AG09309 (cell line): ENCODE results near the gene NAGK.

Experiments used
- DNase-seq: peaks from one replicate; pipeline ENCODE4 v3.0.0-alpha.2; 2010; ENCODE audit warnings: low read depth
- H3K4me3 ChIP-seq: 2 replicates; pipeline ENCODE4 v1.5.1; 2011; ENCODE audit warnings: mild to moderate bottlenecking, low read depth, low read length, moderate library complexity; ENCODE audit not compliant: control insufficient read depth
- TF ChIP-seq, protein P1 (sequence below): IDR thresholded peaks from 2 replicates; pipeline ENCODE4 v1.5.1; 2011; ENCODE audit warnings: mild to moderate bottlenecking, low read depth, low read length, inconsistent platforms; ENCODE audit not compliant: insufficient read depth, control insufficient read depth; ENCODE audit errors: missing control alignments

NAGK gene

GRCh38 chr2:71126957-71127356, 58.5 kb downstream of the NAGK start:
- no peak for DNase-seq
- H3K4me3 ChIP-seq, result no peak overlapping the region
- TF ChIP-seq, protein P1, sequence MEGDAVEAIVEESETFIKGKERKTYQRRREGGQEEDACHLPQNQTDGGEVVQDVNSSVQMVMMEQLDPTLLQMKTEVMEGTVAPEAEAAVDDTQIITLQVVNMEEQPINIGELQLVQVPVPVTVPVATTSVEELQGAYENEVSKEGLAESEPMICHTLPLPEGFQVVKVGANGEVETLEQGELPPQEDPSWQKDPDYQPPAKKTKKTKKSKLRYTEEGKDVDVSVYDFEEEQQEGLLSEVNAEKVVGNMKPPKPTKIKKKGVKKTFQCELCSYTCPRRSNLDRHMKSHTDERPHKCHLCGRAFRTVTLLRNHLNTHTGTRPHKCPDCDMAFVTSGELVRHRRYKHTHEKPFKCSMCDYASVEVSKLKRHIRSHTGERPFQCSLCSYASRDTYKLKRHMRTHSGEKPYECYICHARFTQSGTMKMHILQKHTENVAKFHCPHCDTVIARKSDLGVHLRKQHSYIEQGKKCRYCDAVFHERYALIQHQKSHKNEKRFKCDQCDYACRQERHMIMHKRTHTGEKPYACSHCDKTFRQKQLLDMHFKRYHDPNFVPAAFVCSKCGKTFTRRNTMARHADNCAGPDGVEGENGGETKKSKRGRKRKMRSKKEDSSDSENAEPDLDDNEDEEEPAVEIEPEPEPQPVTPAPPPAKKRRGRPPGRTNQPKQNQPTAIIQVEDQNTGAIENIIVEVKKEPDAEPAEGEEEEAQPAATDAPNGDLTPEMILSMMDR, result no peak
